PC-3 (cell line): ENCODE measurements around the gene CDR2L. TPM values are rescaled to one million over a fixed set of nuclear protein-coding genes. Genes with fewer than 3 reads are reported as not detected.
A peak's percentile ranks its signal among the peaks of the same experiment; 100 is the strongest.
"Not testable (repeated sequence)": the region's sequence is repeated elsewhere in the genome, so short reads cannot be mapped to it uniquely, and the experiment has no call there.

Experiments used
- ATAC-seq: fragments of 200-7000 bp; cut with Tn5 transposase; 2 replicates; pipeline ENCODE4 v1.9.1; 2020; ENCODE audit warnings: mild to moderate bottlenecking, moderate library complexity
- BruUV-seq: library from RNA; stranded (reverse); fragments of 400-500 nt; replicated peaks from 2 replicates; lab custom pipeline; 2021; lab: Mats Ljungman, UMichigan
- CTCF ChIA-PET: fragments of 300-600 bp; sonication (Branson Sonifier 250); formaldehyde crosslinking; loops from one replicate; lab custom pipeline; 2022; ENCODE audit warnings: antibody characterized with exemption; lab: Charles Lee
- POLR2A ChIA-PET: fragments of 300-600 bp; sonication (Branson Sonifier 250); formaldehyde crosslinking; loops from one replicate; lab custom pipeline; 2022; ENCODE audit warnings: antibody characterized with exemption; ENCODE audit not compliant: unreplicated experiment; lab: Charles Lee
- DNase-seq: peaks from one replicate; pipeline ENCODE4 v3.0.0-alpha.2; 2015
- H2AFZ ChIP-seq: fragments of 300-600 bp; sonication (generic); 2 replicates; pipeline ENCODE4 v1.6.0; 2016; ENCODE audit warnings: antibody characterized with exemption, low read length
- H3F3A ChIP-seq: fragments of 300-600 bp; sonication (generic); one replicate; pipeline ENCODE4 v1.6.0; 2017; ENCODE audit warnings: antibody characterized with exemption, low read length, control low read depth, mild to moderate bottlenecking; ENCODE audit not compliant: unreplicated experiment
- H3K27ac ChIP-seq: fragments of 300-600 bp; sonication (generic); 2 replicates; pipeline ENCODE4 v1.5.1; 2016; ENCODE audit warnings: mild to moderate bottlenecking, low read length
- H3K27me3 ChIP-seq: fragments of 300-600 bp; sonication (generic); 2 replicates; pipeline ENCODE4 v1.6.1; 2016; ENCODE audit warnings: low read length, mixed read lengths
- H3K36me3 ChIP-seq: fragments of 300-600 bp; sonication (generic); 2 replicates; pipeline ENCODE4 v1.6.1; 2016; ENCODE audit warnings: low read depth, mixed run types, low read length, mixed read lengths
- H3K4me1 ChIP-seq: fragments of 300-600 bp; sonication (generic); 2 replicates; pipeline ENCODE4 v1.5.1; 2016; ENCODE audit warnings: low read length; ENCODE audit not compliant: insufficient read depth
- H3K4me2 ChIP-seq: fragments of 300-600 bp; sonication (generic); 2 replicates; pipeline ENCODE4 v1.6.0; 2016; ENCODE audit warnings: low read length
- H3K4me3 ChIP-seq: fragments of 300-600 bp; sonication (generic); 2 replicates; pipeline ENCODE4 v1.5.1; 2016; ENCODE audit warnings: mild to moderate bottlenecking, low read length, mixed read lengths
- H3K79me2 ChIP-seq: fragments of 300-600 bp; sonication (generic); 2 replicates; pipeline ENCODE4 v1.6.1; 2017; ENCODE audit warnings: low read length, mixed read lengths
- H3K9ac ChIP-seq: fragments of 300-600 bp; sonication (generic); 2 replicates; pipeline ENCODE4 v1.6.0; 2016; ENCODE audit warnings: mild to moderate bottlenecking, low read length
- H3K9me2 ChIP-seq: fragments of 300-600 bp; sonication (generic); replicated peaks from 2 replicates; pipeline ENCODE4 v1.6.1; 2016; ENCODE audit warnings: mixed run types, low read length, mixed read lengths
- H3K9me3 ChIP-seq: fragments of 300-600 bp; sonication (generic); 2 replicates; pipeline ENCODE4 v1.6.1; 2016; ENCODE audit warnings: low read length, mixed read lengths
- H4K20me1 ChIP-seq: fragments of 300-600 bp; sonication (generic); 2 replicates; pipeline ENCODE4 v1.6.1; 2016; ENCODE audit warnings: low read length, mixed read lengths
- CTCF ChIP-seq: fragments of 300-600 bp; sonication (generic); conservative IDR thresholded peaks from 2 replicates; pipeline ENCODE4 v1.5.1; 2017; ENCODE audit warnings: antibody characterized with exemption, low read depth, mild to moderate bottlenecking, low read length
- EZH2 ChIP-seq: fragments of 300-600 bp; sonication (generic); IDR thresholded peaks from one replicate; pipeline ENCODE4 v1.6.1; 2017; ENCODE audit warnings: antibody characterized with exemption, mild to moderate bottlenecking, low read length; ENCODE audit not compliant: unreplicated experiment
- EZH2phosphoT487 ChIP-seq: fragments of 300-600 bp; sonication (generic); IDR thresholded peaks from 2 replicates; pipeline ENCODE4 v1.6.1; 2018; ENCODE audit warnings: mild to moderate bottlenecking, antibody characterized with exemption, low read length, borderline replicate concordance
- intact Hi-C: fragments of 100-400 bp; cut with micrococcal nuclease; formaldehyde crosslinking; loops from 2 replicates; pipeline ENCODE4 v1.9.0; 2023
- total RNA-seq: library from RNA; depleted of rRNA; stranded (reverse); fragments of >200 nt; gene quantifications from 2 replicates; pipeline ENCODE4 v1.2.3, GENCODE V29; 2014

CDR2L gene
- total RNA-seq, 1 experiment from 2014 or later, result 35.8 TPM

- no peak overlapping the region for H3K9ac ChIP-seq
- H3F3A ChIP-seq, result no peaks in the 10 kb centered on the region
- DNase-seq (no peak), ATAC-seq (no peak)
- no peak overlapping the region for H3K4me2 ChIP-seq
- H3K9me3 ChIP-seq, result no peaks in the 10 kb centered on the region
- no peak overlapping the region for H2AFZ ChIP-seq
- H3K9me2 ChIP-seq, result no peaks in the 10 kb centered on the region
- H3K36me3 ChIP-seq, result peaks cover 3% of the 10 kb centered on the region; the same call in 1 of the 2 replicates
- POLR2A ChIA-PET, result no interaction called here
- H3K27ac ChIP-seq, result no peak overlapping the region
- no peaks in the 10 kb centered on the region for H3K79me2 ChIP-seq
- H3K4me1 ChIP-seq, result peaks cover 8% of the 10 kb centered on the region
- intact Hi-C loops, result no loop called here
- H4K20me1 ChIP-seq, result no peaks in the 10 kb centered on the region
- H3K4me3 ChIP-seq, result no peak overlapping the region
- no peak for TF ChIP-seq EZH2
- no peak for TF ChIP-seq CTCF
- no peak for TF ChIP-seq EZH2phosphoT487
- CTCF ChIA-PET, result interaction anchor here (0.6 kb wide), 1 partner anchor 12 kb away, joined by 6 read pairs; no protein-coding TSS in a partner anchor
- no peaks in the 10 kb centered on the region for H3K27me3 ChIP-seq
- BruUV-seq, result TSS peak; percentile 22
These were observed 17.9 kb downstream of the CDR2L start for GRCh38 chr17:75005291-75005690.

GRCh38 chr17:75006084-75006483 is 18.7 kb downstream of the CDR2L start:
- H3K4me3 ChIP-seq, H3K36me3 ChIP-seq, H3F3A ChIP-seq, H4K20me1 ChIP-seq, ATAC-seq, H3K9me3 ChIP-seq, H2AFZ ChIP-seq, POLR2A ChIA-PET, BruUV-seq, H3K9ac ChIP-seq, H3K4me1 ChIP-seq, H3K79me2 ChIP-seq, H3K4me2 ChIP-seq, H3K9me2 ChIP-seq, H3K27ac ChIP-seq, H3K27me3 ChIP-seq, DNase-seq: not testable (repeated sequence)
- CTCF ChIA-PET, result interaction anchor here (1.1 to 1.5 kb wide), 2 partner anchors 18 to 44 kb away, joined by 4 to 5 read pairs; no protein-coding TSS in a partner anchor
- intact Hi-C loops, result loop anchor here (1.0 kb wide), 1 partner anchor 45 kb away; no protein-coding TSS in a partner anchor

GRCh38 chr17:75006653-75007052 is 19.2 kb downstream of the CDR2L start:
- no peaks in the 10 kb centered on the region for H3K9me3 ChIP-seq
- ChIA-PET POLR2A (interaction anchor here (0.6 kb wide), 1 partner anchor 17 kb away, joined by 3 read pairs; no protein-coding TSS in a partner anchor), CTCF (interaction anchor here (1.1 to 1.5 kb wide), 2 partner anchors 19 to 45 kb away, joined by 4 to 5 read pairs; no protein-coding TSS in a partner anchor)
- no peak overlapping the region for H3K4me2 ChIP-seq
- H3K27ac ChIP-seq, result no peak overlapping the region
- H3K4me1 ChIP-seq, result peaks cover 15% of the 10 kb centered on the region
- TF ChIP-seq EZH2, result no peak
- no peak for TF ChIP-seq EZH2phosphoT487
- 0 out of 2 replicates have a peak, but pooled peaks have one; percentile 24 for TF ChIP-seq CTCF
- no peaks in the 10 kb centered on the region for H3K9me2 ChIP-seq
- intact Hi-C loops, result loop anchor here (1.0 kb wide), 1 partner anchor 45 kb away; no protein-coding TSS in a partner anchor
- no peak overlapping the region for H3K4me3 ChIP-seq
- H3K79me2 ChIP-seq, result no peaks in the 10 kb centered on the region
- no peak for ATAC-seq
- no peaks in the 10 kb centered on the region for H4K20me1 ChIP-seq
- DNase-seq, result peak; percentile 26
- H3F3A ChIP-seq, result peaks cover 3% of the 10 kb centered on the region
- H3K36me3 ChIP-seq, result peaks cover 3% of the 10 kb centered on the region; the same call in 1 of the 2 replicates
- no peak overlapping the region for H3K9ac ChIP-seq
- no TSS peak for BruUV-seq
- H2AFZ ChIP-seq, result no peak overlapping the region
- H3K27me3 ChIP-seq, result no peaks in the 10 kb centered on the region
